HG03097 (cell line): ENCODE results near the gene NMNAT3.

Source experiments
- ATAC-seq: cut with Tn5 transposase; IDR thresholded peaks from one replicate; pipeline ENCODE4 v1.9.1; 2021; ENCODE audit not compliant: unreplicated experiment, low FRiP score

Gene NMNAT3

DNA sequence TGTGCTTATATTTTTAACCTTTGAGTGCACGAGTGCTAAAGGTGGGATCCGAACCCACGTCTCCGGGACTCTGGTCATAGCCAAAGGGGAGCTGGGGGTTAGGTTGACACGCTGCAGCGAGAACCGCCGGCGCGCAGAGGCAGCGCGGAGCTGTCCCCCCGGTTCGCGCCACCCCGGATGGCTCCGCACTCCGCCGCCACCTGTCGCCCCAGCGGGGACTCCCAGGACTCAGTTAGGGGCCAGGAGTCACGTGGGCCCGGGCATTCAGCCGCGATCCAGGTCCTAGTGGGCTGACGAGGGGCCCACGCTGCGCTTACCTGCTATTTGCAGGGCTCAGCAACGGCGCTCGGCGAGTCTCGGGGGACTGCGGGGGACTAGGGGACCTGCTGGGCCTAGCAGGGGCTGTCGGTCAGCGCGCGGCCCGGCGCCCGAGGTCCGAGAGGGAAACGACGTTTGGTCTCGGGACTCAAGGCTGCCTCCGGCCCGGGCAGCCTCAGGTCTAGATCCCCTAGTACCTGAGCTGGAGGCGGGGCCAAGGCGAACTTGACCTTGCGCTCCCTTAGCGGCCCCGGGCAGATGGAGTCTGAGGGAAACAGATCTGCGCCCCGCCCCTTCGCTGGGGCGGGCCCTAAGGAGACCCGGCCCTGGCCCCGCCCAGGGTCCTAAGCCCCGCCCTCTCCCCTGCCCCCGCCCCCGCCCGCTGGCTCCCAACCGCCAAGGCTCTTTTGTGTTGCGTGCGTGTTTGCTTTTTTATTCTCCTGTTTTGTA is at the start of gene NMNAT3:
Gene NMNAT3, minus strand, starts transcription at position 585 of the 768 bp plus-strand sequence. CDS start 50,248 bp downstream, outside the sequence.
- ATAC-seq = peak; percentile 96

GRCh38 chr3:139721370-139721769 is 43.6 kb upstream of the NMNAT3 start:
- ATAC-seq = no peak

GRCh38 chr3:139718415-139718814 is 40.6 kb upstream of the NMNAT3 start:
- ATAC-seq = no peak

- ATAC-seq = no peak
Observed at GRCh38 chr3:139716908-139717485, 39.2 kb upstream of the NMNAT3 start.

- no peak for ATAC-seq
Observed at GRCh38 chr3:139715743-139716360, 38.1 kb upstream of the NMNAT3 start.

GRCh38 chr3:139715166-139715565 is 37.4 kb upstream of the NMNAT3 start:
- ATAC-seq = no peak

- ATAC-seq = no peak
Observed at GRCh38 chr3:139710212-139710611, 32.4 kb upstream of the NMNAT3 start.

DNA sequence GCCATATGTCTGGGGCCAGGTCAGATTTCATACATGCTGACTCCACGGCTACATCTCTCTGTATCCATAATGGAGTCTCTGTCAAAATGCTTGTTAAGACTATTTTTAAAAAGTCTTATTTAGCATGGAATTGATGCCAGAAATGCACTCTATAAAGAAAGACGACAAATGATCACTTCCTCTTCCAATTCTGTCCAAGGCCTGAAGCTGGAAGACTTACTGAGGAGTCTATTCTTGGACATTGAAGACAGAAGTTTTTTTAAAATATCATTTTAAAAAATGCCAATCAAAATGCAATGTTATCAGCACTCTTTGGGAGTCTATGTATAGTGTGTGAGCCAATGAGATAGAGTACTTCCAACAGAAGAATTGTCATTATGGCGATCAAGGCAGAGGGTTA is 27.9 kb upstream of the NMNAT3 start:
- no peak for ATAC-seq

- no peak for ATAC-seq
Observed at GRCh38 chr3:139696314-139696604, 18.5 kb upstream of the NMNAT3 start.

DNA sequence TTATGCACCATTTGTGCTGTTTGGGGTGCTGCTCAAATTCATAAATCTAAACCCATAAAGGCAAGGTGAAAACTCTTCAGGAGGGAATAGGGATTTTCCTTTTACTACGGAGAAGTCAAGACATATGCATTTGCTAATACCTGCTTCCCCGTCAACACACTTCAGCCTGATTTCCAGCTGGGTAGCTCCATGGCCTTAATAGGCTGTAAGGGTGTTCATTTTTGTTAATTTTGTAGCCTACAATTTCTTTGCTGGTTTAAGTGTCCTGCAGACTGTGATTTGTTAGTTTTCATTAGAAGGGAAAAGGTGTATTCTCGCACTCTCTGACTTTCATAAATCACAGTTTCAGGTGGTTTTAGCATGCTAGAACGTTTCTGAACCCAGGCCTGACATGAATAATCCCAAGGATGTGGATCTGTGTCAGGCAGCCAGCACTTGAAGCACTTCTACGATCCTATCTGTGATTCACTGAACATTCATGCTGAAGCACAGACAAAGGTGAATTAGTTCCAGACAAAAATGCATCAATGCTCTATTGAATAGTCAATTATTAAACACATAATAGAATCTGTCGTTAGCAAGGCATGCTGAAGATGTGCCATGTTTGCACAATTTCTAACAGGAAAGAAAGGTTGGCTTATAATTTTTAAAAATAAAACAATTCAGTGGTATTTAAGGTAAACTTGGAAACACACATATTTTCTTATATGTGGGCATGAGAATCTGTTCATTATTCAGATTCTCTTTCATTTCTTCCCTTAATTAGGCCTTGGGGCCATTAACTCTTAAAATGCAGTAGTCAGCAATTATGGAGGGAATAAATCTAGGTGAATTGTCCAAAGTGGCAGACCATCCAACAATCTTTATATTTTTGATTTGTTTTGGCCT is 17.9 kb upstream of the NMNAT3 start:
- no peak for ATAC-seq

DNA sequence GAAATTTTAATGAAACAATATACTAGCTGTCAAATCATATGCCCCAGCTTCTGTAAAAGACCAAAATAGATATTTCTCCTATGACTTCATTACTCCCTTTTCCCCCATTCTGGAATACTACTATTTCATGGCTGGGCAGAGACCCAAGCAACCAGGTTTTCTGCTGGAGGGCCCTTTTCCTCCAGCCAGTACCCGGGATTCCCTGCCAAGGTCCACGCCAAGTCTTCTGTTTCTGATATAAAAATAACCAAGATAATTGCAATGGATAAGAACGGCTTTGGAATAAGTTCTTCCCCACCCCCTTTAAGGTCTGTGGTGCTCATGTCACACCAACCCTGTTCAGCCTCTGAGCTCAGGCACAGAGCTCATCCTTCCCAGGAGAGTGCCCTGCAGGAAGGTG is 17.2 kb upstream of the NMNAT3 start:
- no peak for ATAC-seq

- ATAC-seq = no peak
Observed at GRCh38 chr3:139694542-139694941, 16.8 kb upstream of the NMNAT3 start.

- no peak for ATAC-seq
Observed at GRCh38 chr3:139691619-139692018, 13.8 kb upstream of the NMNAT3 start.

- no peak for ATAC-seq
Observed at GRCh38 chr3:139689708-139690228, 12.0 kb upstream of the NMNAT3 start.

DNA sequence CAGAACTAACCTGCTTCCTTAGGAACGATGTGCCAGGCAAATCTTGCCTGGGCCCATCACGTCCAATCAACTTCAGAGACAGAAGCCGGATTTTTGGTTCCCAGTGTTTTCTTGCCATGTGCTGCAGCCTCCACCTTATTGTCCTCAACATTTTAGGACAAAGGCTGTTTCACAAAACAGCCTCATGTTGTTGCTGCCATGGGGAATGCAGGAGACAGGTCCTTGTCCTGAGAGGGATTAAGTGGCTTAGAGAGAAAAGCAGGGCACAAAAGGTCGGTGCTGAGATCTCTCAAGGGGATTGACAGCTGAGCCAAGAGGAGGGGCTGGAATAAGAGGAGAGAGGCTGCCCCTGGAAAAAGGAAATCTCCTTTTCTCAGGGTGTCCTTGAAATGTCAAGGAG is 11.3 kb upstream of the NMNAT3 start:
- no peak for ATAC-seq

- ATAC-seq = no peak
Observed at GRCh38 chr3:139687431-139687830, 9.7 kb upstream of the NMNAT3 start.

DNA sequence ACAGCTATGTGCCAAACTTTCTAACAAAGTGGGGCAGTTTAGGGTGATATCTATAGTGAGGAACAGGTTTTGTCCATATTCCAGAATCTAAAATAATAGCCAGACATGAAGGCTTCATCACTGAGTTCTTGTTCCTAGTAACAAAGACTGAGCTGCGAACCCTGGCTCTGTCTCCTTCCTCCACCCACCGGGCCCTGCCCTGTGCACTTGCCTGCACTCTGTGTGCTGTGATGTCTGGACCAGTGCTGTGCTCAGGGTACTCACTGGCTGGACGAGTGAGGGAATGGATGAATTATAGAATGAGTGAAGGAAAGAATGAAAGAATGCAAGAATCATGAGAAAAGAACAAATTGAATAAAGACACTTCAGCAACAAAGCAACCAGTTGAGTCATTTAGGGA is 8.9 kb upstream of the NMNAT3 start:
- no peak for ATAC-seq

DNA sequence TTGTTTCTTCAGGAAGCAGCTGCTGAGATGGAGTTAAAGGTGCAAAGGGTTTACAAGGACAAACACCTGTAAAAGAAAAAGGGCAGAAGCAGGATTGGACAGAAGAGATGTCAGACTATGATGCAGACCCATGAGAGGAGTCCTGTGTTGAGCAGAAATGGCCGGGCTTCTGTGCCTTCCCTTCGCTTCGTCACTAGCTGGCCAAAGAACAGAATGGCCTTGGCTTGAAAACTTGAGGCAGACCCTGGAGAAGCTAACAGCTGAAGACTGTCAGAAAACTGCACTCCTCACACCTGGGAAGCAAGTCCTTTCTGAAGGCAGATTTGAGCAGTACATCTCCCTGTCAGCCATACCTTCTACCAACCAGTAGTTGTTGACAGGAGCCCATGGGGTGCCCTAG is 8.4 kb upstream of the NMNAT3 start:
- ATAC-seq = no peak

DNA sequence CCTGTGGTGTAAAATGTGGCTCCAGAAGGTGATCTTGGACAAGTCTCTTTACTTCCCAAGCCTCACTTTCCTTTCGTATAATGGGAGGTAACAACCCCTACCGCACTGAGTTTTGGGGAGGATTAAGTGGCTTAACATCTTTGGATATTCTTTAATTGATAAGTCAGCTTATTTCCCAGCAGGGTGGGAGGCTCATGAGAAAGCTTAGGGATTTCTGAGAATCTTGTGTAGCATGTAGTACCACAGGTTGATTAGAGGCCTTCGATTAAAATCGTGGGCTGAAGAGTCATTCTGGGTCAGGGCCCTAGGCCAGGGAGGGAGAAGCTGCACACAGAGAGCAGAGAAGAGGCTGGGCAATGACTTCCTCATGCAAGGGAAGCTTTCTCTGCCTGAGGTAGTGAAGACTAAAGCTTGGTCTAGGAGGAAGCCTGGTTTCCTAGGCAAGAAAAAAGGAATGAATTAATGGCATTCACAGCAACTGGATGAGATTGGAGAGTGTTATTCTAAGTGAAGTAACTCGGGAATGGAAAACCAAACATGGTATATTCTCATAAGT is 1.5 kb upstream of the NMNAT3 start:
- ATAC-seq = no peak

DNA sequence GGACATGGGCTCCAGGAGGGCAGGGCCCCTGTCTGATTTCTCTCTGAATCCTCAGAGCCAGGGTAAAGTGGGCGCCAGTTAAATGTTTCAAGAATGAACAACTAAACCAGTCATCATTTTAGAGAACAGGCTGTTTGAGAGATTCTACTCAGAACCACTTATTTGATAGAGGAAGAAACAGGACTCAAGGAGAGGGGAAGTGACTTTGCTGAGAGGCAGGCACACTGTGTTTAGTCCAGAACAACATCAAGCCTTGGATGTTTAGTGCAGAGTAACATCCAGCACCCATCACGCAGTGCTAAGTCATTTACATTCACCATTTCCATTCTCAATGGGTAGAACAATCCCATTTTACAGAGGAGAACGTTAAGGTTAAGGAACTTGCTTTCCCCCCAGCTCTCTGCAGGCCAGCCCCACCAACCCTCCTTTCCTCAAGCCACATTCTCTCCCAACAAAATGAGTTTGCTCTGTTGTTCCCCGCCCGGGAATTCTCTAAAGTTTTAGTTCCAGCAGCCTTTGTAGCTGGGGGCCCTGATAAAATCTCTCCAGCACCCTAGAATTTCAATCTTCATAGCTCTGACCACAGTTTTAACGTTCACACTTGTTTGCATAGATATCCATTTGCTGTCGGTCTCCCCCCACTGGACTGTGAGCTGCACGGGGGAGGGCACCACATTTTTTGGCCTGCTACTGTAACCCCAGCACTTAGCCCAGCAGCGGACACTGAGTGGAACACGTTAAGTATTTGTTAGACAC is 962 bp downstream of the NMNAT3 start:
- no peak for ATAC-seq
